Activated T-cell treated with anti-CD3 and anti-CD28 coated beads for 1 hour (primary cell): ENCODE data around the gene TRPV4.
"Not testable (repeated sequence)": the region's sequence is repeated elsewhere in the genome, so short reads cannot be mapped to it uniquely, and the experiment has no call there.

ENCODE experiments used
- DNase-seq: peaks from one replicate; pipeline ENCODE4 v3.0.0-alpha.2; 2020; ENCODE audit warnings: low read depth

The TRPV4 gene

GRCh38 chr12:109860977-109861376 lies 27.8 kb upstream of the TRPV4 start:
- no peak for DNase-seq

GRCh38 chr12:109858764-109859163 lies 25.6 kb upstream of the TRPV4 start:
- no peak for DNase-seq

GRCh38 chr12:109857715-109858114 lies 24.5 kb upstream of the TRPV4 start:
- DNase-seq: no peak

- DNase-seq: no peak
Measured at GRCh38 chr12:109855377-109855776, 22.2 kb upstream of the TRPV4 start.

- not testable (repeated sequence) for DNase-seq
Measured at GRCh38 chr12:109850518-109850917, 17.3 kb upstream of the TRPV4 start.

GRCh38 chr12:109847142-109847735 lies 14.0 kb upstream of the TRPV4 start:
- DNase-seq: no peak

- no peak for DNase-seq
Measured at GRCh38 chr12:109845824-109846205, 12.6 kb upstream of the TRPV4 start.

GRCh38 chr12:109844983-109845823 lies 12.0 kb upstream of the TRPV4 start:
- peak; percentile 90 for DNase-seq

GRCh38 chr12:109844091-109844490 lies 10.9 kb upstream of the TRPV4 start:
- DNase-seq: no peak

- no peak for DNase-seq
Measured at GRCh38 chr12:109842021-109842420, 8.8 kb upstream of the TRPV4 start.

- DNase-seq: no peak
Measured at GRCh38 chr12:109841356-109841755, 8.2 kb upstream of the TRPV4 start.

GRCh38 chr12:109840305-109841074 lies 7.3 kb upstream of the TRPV4 start:
- DNase-seq: no peak

GRCh38 chr12:109839444-109839843 lies 6.2 kb upstream of the TRPV4 start:
- DNase-seq: no peak

- DNase-seq: no peak
Measured at GRCh38 chr12:109836916-109837315, 3.7 kb upstream of the TRPV4 start.

- DNase-seq: no peak
Measured at GRCh38 chr12:109835827-109836226, 2.6 kb upstream of the TRPV4 start.

GRCh38 chr12:109832541-109833306 lies 474 bp downstream of the TRPV4 start:
- DNase-seq: no peak

GRCh38 chr12:109831929-109832328 lies 1.3 kb downstream of the TRPV4 start:
- DNase-seq: no peak

GRCh38 chr12:109831365-109831764 lies 1.8 kb downstream of the TRPV4 start:
- DNase-seq: no peak

GRCh38 chr12:109830718-109831117 lies 2.5 kb downstream of the TRPV4 start:
- no peak for DNase-seq

- DNase-seq: no peak
Measured at GRCh38 chr12:109830267-109830666, 2.9 kb downstream of the TRPV4 start.

GRCh38 chr12:109829667-109830066 lies 3.5 kb downstream of the TRPV4 start:
- no peak for DNase-seq
